GM12891 (cell line): ENCODE data around the gene MAGEF1.

Experiments used
- POLR2A ChIP-seq: IDR thresholded peaks from 2 replicates; pipeline ENCODE4 v1.6.1; 2011; ENCODE audit warnings: low read depth, low read length, control low read depth
- TAF1 ChIP-seq: IDR thresholded peaks from 2 replicates; pipeline ENCODE4 v1.6.1; 2011; ENCODE audit warnings: low read depth, low read length, control low read depth

DNA sequence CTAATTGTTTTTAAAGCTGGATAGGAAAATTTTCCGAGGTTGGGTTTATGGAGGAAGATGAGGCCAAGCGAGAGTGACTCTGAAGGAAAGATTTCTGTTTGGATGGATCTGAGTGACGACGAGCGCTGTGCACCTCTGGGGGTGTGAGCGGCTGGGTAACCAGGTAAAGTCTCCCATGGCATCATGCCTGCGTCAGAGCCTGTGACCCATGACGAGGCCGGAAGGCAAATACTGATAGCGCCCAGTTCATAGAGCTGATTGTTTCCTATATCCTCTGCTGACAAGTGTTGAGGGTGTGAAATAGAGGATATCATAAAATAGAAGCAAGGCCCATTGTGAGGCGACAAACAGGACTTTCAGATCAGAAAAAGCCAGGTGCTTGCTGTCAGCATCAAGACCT, 33.7 kb upstream of the MAGEF1 start:
- TF ChIP-seq TAF1 (no peak), POLR2A (no peak)
